Motor neuron (in vitro differentiated cells): ENCODE results near the gene RDX. TPM values are rescaled to one million over a fixed set of nuclear protein-coding genes. Genes with fewer than 3 reads are reported as not detected.

Source experiments
- ATAC-seq, 8 experiments: fragments of 200-7000 bp; cut with Tn5 transposase; replicated peaks in 6 of 8; 2 replicates each; pipeline ENCODE4 v1.8.0; 2021; ENCODE audit warnings: mild to moderate bottlenecking in 8 of 8, moderate library complexity in 8 of 8
- H3K27ac ChIP-seq, 2 donors: fragments of 250-450 bp; sonication (Bioruptor Pico); 2 replicates each; pipeline ENCODE4 v1.9.0; 2021; ENCODE audit warnings: antibody characterized with exemption in 2 of 2, mild to moderate bottlenecking in 2 of 2, moderate library complexity in 1 of 2
- H3K4me1 ChIP-seq, 2 donors: fragments of 250-450 bp; sonication (Bioruptor Pico); replicated peaks in 1 of 2; 2 replicates each; pipeline ENCODE4 v1.6.1; 2021; ENCODE audit warnings: antibody characterized with exemption in 2 of 2, mild to moderate bottlenecking in 2 of 2, moderate library complexity in 1 of 2
- H3K4me3 ChIP-seq, 5 donors: fragments of 250-450 bp; sonication (Bioruptor Pico); 2 replicates each; pipeline ENCODE4 v1.9.0; 2021; ENCODE audit warnings: antibody characterized with exemption in 5 of 5, mild to moderate bottlenecking in 5 of 5, moderate library complexity in 4 of 5
- WGBS, 10 experiments: fragments of 450-650 bp; shearing (Covaris generic); methylation state at CpG; one replicate each; pipeline ENCODE4 v1.0.0; 2022; 5-methylcytosine and 5-hydroxymethylcytosine counted together
- in situ Hi-C, 9 experiments: fragments of 400-800 bp; cut with MboI; loops; one replicate each; pipeline ENCODE4 v1.15.0; 2021; ENCODE audit warnings: low sequenced_read_pairs in 9 of 9, low pct_unique_long_range_greater_than_20kb in 2 of 9; ENCODE audit not compliant: unreplicated experiment in 9 of 9
- total RNA-seq, 8 experiments: library from RNA; unstranded; fragments of 300-600 nt; gene quantifications; 2 replicates each; pipeline versions ENCODE4 v1.2.3 to v1.2.4, GENCODE V29; 2022

RDX gene
- total RNA-seq = 100 to 1,000 TPM in 1 of 8 experiments, 10 to 100 TPM in 7; 40.4 to 122 (median 52.9) TPM

- ATAC-seq = peak; percentile 77 to 88 (median 86)
- Histone ChIP-seq H3K27ac (peak within 1 kb of the TSS; percentile 80 to 96), H3K4me3 (peak within 1 kb of the TSS; percentile 61 to 100 (median 79)), H3K4me1 (peaks cover 9 to 13% of the 10 kb centered on the region in 2 donors)
- in situ Hi-C loops = no loop called here
- 0% methylated on average over 2 to 18 of the region's 113 CpGs; no CpG with 5 or more reads in 2 of the 10 experiments for WGBS, 10 experiments
Observed at GRCh38 chr11:110296226-110297075, at the start of gene RDX. Gene RDX (minus strand): TSS chr11:110296614. CDS start chr11:110279692, 16,922 bp downstream.

GRCh38 chr11:110345743-110346142, 49.3 kb upstream of the RDX start:
- Histone ChIP-seq H3K4me1 (peaks cover 0 to 3% of the 10 kb centered on the region in 2 donors), H3K4me3 (no peak overlapping the region), H3K27ac (no peak overlapping the region)
- WGBS, 10 experiments = 23 to 100% (median 88%) methylated on average over 1 to 3 of the region's 3 CpGs; no CpG with 5 or more reads in 1 of the 10 experiments
- in situ Hi-C loops = no loop called here
- ATAC-seq = no peak

- WGBS, 10 experiments = 0 to 92% (median 79%) methylated on average over 1 to 2 of the region's 2 CpGs; no CpG with 5 or more reads in 5 of the 10 experiments
- no peak overlapping the region for H3K4me3 ChIP-seq
- peaks cover 0 to 4% of the 10 kb centered on the region in 2 donors for H3K4me1 ChIP-seq
- no peak overlapping the region for H3K27ac ChIP-seq
- no peak for ATAC-seq
- in situ Hi-C loops = no loop called here
Observed at GRCh38 chr11:110340436-110340835, 44.0 kb upstream of the RDX start.

- Histone ChIP-seq H3K4me3 (no peak overlapping the region), H3K27ac (no peak overlapping the region), H3K4me1 (peaks cover 0 to 4% of the 10 kb centered on the region in 2 donors)
- WGBS, 10 experiments = 70 to 100% (median 85%) methylated on average over 1 to 3 of the region's 3 CpGs; no CpG with 5 or more reads in 1 of the 10 experiments
- no peak for ATAC-seq
- in situ Hi-C loops = no loop called here
Observed at GRCh38 chr11:110339456-110340250, 43.2 kb upstream of the RDX start.

GRCh38 chr11:110338684-110339083, 42.3 kb upstream of the RDX start:
- Histone ChIP-seq H3K27ac (no peak overlapping the region), H3K4me3 (no peak overlapping the region), H3K4me1 (peaks cover 0 to 4% of the 10 kb centered on the region in 2 donors)
- 18 to 100% (median 61%) methylated on average over 1 to 4 of the region's 5 CpGs; no CpG with 5 or more reads in 2 of the 10 experiments for WGBS, 10 experiments
- in situ Hi-C loops = no loop called here
- no peak for ATAC-seq

- no peak overlapping the region for H3K27ac ChIP-seq
- WGBS, 10 experiments = 7 to 90% (median 49%) methylated on average over 1 to 4 of the region's 4 CpGs
- H3K4me1 ChIP-seq = peaks cover 0 to 4% of the 10 kb centered on the region in 2 donors
- ATAC-seq = peak in 6 of 8 experiments; percentile 27 to 79 (median 33)
- H3K4me3 ChIP-seq = no peak overlapping the region
- in situ Hi-C loops = no loop called here
Observed at GRCh38 chr11:110337570-110338193, 41.3 kb upstream of the RDX start.

GRCh38 chr11:110336054-110336453, 39.6 kb upstream of the RDX start:
- ATAC-seq = no peak
- in situ Hi-C loops = no loop called here
- WGBS, 10 experiments = 30 to 100% (median 90%) methylated on average over 1 to 3 of the region's 3 CpGs

GRCh38 chr11:110335358-110335757, 38.9 kb upstream of the RDX start:
- in situ Hi-C loops = no loop called here
- Histone ChIP-seq H3K27ac (no peak overlapping the region), H3K4me3 (no peak overlapping the region), H3K4me1 (peaks cover 0 to 4% of the 10 kb centered on the region in 2 donors)
- WGBS, 10 experiments = 50 to 100% (median 98%) methylated on average over 2 to 4 of the region's 4 CpGs; no CpG with 5 or more reads in 2 of the 10 experiments
- no peak for ATAC-seq

More at GRCh38 chr11:110336054-110336453, 39.6 kb upstream of the RDX start:
- peaks cover 0 to 4% of the 10 kb centered on the region in 2 donors for H3K4me1 ChIP-seq
- H3K4me3 ChIP-seq = no peak overlapping the region
- no peak overlapping the region for H3K27ac ChIP-seq

GRCh38 chr11:110331626-110332025, 35.2 kb upstream of the RDX start:
- no peak overlapping the region for H3K27ac ChIP-seq
- no peak for ATAC-seq
- no peaks in the 10 kb centered on the region for H3K4me1 ChIP-seq
- no peak overlapping the region for H3K4me3 ChIP-seq
- WGBS, 10 experiments = 0 to 60% (median 13%) methylated on average over 1 of the region's 1 CpG; no CpG with 5 or more reads in 4 of the 10 experiments
- in situ Hi-C loops = no loop called here

- peak in 3 of 8 experiments; percentile 26 to 55 (median 33) for ATAC-seq
- Histone ChIP-seq H3K27ac (no peak overlapping the region), H3K4me1 (no peaks in the 10 kb centered on the region), H3K4me3 (no peak overlapping the region)
- WGBS, 10 experiments = 29 to 100% (median 82%) methylated on average over 1 of the region's 1 CpG; no CpG with 5 or more reads in 4 of the 10 experiments
- in situ Hi-C loops = no loop called here
Observed at GRCh38 chr11:110329445-110329844, 33.0 kb upstream of the RDX start.

- no peaks in the 10 kb centered on the region for H3K4me1 ChIP-seq
- WGBS, 10 experiments = 20 to 100% (median 86%) methylated on average over 1 to 3 of the region's 3 CpGs
- in situ Hi-C loops = no loop called here
- H3K4me3 ChIP-seq = no peak overlapping the region
- H3K27ac ChIP-seq = no peak overlapping the region
- ATAC-seq = no peak
Observed at GRCh38 chr11:110327508-110327907, 31.1 kb upstream of the RDX start.

GRCh38 chr11:110323786-110324185, 27.4 kb upstream of the RDX start:
- ATAC-seq = no peak
- H3K4me1 ChIP-seq = peaks cover 0 to 12% of the 10 kb centered on the region in 2 donors
- in situ Hi-C loops = no loop called here
- H3K27ac ChIP-seq = no peak overlapping the region
- no peak overlapping the region for H3K4me3 ChIP-seq
- WGBS, 10 experiments = 60 to 100% (median 100%) methylated on average over 1 to 4 of the region's 4 CpGs; no CpG with 5 or more reads in 4 of the 10 experiments
